HG03139 (cell line): ENCODE data around the gene DEFB129.
"Not testable (repeated sequence)": the region's sequence is repeated elsewhere in the genome, so short reads cannot be mapped to it uniquely, and the experiment has no call there.

Experiments
- ATAC-seq: cut with Tn5 transposase; IDR thresholded peaks from one replicate; pipeline ENCODE4 v1.9.1; 2021; ENCODE audit not compliant: unreplicated experiment

Gene DEFB129

GRCh38 chr20:252801-253200 is 25.7 kb downstream of the DEFB129 start:
- ATAC-seq = no peak

- ATAC-seq = not testable (repeated sequence)
Observed at GRCh38 chr20:253447-253846, 26.4 kb downstream of the DEFB129 start.

GRCh38 chr20:257419-257818 is 30.4 kb downstream of the DEFB129 start, which contains the start of gene DEFB132:
Gene DEFB132 (plus strand): TSS chr20:257724. CDS start chr20:257779, 55 bp downstream.
- no peak for ATAC-seq

GRCh38 chr20:258269-258858 is 31.3 kb downstream of the DEFB129 start:
- ATAC-seq = no peak

GRCh38 chr20:258963-259362 is 31.9 kb downstream of the DEFB129 start:
- no peak for ATAC-seq

- ATAC-seq = no peak
Observed at GRCh38 chr20:259981-260380, 32.9 kb downstream of the DEFB129 start.

- no peak for ATAC-seq
Observed at GRCh38 chr20:263701-264100, 36.6 kb downstream of the DEFB129 start.

GRCh38 chr20:266596-267562 is 39.8 kb downstream of the DEFB129 start:
- ATAC-seq = peak; percentile 84

GRCh38 chr20:270517-270916 is 43.5 kb downstream of the DEFB129 start:
- ATAC-seq = no peak

- no peak for ATAC-seq
Observed at GRCh38 chr20:271069-271468, 44.0 kb downstream of the DEFB129 start.

GRCh38 chr20:271528-271927 is 44.5 kb downstream of the DEFB129 start:
- no peak for ATAC-seq

- ATAC-seq = no peak
Observed at GRCh38 chr20:272718-273117, 45.7 kb downstream of the DEFB129 start.

GRCh38 chr20:273884-274283 is 46.8 kb downstream of the DEFB129 start:
- no peak for ATAC-seq

- ATAC-seq = no peak
Observed at GRCh38 chr20:275791-276190, 48.7 kb downstream of the DEFB129 start.

- ATAC-seq = no peak
Observed at GRCh38 chr20:276620-277495, 49.8 kb downstream of the DEFB129 start.

GRCh38 chr20:277496-277781 is 50.4 kb downstream of the DEFB129 start:
- ATAC-seq = no peak

- ATAC-seq = no peak
Observed at GRCh38 chr20:278181-278580, 51.1 kb downstream of the DEFB129 start.

GRCh38 chr20:278607-279571 is 51.8 kb downstream of the DEFB129 start:
- ATAC-seq = no peak
